GM21723 (cell line): ENCODE results near the gene STARD3.
"Not testable (repeated sequence)": the region's sequence is repeated elsewhere in the genome, so short reads cannot be mapped to it uniquely, and the experiment has no call there.

ENCODE experiments used
- ATAC-seq: cut with Tn5 transposase; IDR thresholded peaks from one replicate; pipeline ENCODE4 v1.9.1; 2021; ENCODE audit warnings: mild to moderate bottlenecking, moderate library complexity; ENCODE audit not compliant: unreplicated experiment

The STARD3 gene

DNA sequence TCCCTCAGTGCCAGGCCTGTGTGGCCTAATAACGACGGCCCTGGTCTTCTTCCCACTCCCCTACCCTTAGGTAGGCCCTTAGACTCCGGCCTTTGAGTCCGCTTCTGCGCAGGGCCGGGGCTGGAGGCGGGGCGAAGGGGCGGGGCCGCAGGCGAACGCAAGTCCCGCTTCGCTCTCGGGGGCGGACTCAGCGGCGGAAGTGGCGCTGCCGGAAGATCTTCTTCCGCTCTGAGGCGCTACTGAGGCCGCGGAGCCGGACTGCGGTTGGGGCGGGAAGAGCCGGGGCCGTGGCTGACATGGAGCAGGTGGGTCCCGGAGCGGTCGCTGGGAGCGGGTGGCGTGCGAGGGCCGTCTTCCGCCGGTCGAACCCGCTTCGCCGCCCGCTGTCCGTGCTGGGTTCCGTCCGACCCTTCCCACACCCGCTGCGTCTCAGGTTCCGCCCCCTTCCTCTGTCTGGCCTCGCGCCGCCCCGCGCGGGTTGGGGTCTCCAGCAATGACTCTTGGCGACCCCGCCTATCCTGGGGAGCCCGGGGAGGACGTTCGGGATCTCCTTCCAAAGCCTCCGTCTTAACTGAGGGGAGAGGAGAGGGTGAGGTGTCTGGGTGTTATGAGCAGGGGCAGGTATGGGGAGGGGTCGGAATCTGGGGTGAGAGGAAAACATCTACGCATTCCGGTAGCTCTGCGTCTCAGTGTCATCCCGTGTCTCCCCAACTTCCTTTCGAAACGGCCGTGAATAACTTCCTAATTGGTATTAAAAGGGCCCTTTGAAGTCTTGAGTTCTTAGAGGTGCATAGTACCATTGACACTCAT lies at the start of gene STARD3:
TSS of gene STARD3 (plus strand) at position 218 of the 810 bp plus-strand sequence. CDS start 16,388 bp downstream, outside the sequence.
- peak; percentile 78 for ATAC-seq

- ATAC-seq: not testable (repeated sequence)
Measured at GRCh38 chr17:39590180-39590579, 46.8 kb upstream of the STARD3 start.

DNA sequence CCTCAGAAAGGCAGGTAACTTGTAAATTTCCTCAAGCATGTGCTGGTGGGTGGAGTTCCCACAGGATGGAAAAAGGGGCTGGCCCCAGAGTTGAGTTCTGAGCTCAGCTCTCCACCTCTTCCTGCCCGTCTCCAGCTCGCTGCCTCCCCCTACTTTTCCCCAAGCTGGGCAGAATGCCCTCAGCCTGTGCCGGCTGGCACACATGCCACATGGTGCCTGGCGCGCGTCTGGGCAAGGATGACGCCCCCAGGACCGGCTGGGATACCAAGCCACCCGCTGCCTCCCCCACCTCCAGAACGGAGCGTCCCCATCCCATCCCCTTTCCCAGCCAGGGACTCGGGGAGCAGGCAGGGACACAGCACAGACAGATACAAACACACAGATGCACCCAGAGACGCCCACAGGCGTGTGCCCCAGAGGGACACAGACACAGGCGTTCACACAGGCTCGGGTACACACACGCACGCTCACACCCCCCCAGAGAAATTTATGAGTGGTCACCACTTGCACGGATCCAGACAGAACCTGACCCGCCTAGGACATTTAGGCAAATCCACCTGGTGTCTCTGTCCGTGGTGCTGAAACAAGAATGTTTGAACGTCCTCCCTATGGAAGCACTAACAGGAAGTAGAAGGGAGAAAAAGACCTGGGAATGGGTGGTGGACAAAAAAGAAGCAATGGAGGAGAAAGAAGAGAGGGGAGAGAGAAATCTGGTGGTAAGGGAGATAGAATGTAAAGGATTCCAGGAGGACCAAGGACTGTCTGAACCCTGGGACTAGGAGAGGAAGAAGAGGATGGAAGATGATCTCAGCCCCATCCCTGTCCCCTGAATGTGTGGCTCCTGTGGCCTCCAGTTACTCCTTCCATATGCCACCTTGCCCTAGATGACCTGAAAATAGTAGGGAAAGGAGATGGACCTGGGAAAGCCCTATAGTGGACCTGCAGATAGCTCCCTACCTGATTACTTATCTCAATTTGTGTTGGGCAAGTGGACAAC lies 44.7 kb upstream of the STARD3 start:
- no peak for ATAC-seq

- no peak for ATAC-seq
Measured at GRCh38 chr17:39593371-39593770, 43.6 kb upstream of the STARD3 start.

DNA sequence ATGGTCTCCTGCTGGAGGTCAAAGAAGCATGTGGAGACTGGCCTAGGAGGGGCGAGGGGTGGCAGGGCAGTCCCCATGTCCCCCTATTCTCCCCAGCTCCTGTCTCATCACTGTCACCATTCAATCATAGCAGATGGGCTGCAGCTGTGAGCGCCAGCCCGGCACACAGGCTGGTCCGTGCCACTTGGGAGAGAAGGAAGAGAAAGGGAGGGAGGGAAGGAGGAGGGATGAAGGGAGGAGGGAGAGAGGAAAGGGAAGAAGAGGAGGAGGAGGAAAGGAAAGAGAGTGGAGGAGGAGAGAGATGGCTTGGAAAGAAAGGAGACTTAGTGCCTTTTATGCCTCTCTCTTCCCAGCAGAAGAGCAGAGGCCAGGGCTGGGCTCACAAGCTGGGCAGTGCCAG lies 41.6 kb upstream of the STARD3 start:
- no peak for ATAC-seq

DNA sequence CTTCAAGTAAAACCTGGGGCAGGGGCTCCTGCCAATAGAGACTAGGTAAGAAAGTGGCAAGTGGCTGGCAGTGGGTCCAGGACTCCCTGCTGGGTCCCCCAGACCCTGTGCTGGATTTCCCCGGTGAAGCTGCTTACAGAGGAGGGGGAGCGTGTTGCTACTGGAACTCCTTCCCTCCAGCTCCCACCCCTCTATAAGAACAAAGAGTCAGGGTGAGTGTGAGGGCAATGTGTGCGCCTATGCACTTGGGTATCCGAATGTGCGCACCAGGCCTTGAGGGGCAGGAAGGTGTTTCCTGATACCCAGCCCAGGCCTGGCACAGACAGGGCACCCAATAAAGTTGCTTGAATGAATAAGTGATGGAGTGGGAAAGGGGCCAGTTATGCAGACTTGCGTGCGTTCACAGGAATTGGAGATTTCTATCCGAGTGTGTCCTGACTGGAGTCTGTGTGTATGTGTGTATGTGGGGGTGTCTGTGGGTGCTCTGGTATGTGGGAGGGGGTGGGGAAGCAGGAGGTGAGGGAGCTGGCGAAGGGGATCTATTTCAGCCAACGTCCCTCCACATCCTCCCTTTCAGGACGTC lies 40.9 kb upstream of the STARD3 start:
- no peak for ATAC-seq

- no peak for ATAC-seq
Measured at GRCh38 chr17:39596543-39597267, 40.2 kb upstream of the STARD3 start.

DNA sequence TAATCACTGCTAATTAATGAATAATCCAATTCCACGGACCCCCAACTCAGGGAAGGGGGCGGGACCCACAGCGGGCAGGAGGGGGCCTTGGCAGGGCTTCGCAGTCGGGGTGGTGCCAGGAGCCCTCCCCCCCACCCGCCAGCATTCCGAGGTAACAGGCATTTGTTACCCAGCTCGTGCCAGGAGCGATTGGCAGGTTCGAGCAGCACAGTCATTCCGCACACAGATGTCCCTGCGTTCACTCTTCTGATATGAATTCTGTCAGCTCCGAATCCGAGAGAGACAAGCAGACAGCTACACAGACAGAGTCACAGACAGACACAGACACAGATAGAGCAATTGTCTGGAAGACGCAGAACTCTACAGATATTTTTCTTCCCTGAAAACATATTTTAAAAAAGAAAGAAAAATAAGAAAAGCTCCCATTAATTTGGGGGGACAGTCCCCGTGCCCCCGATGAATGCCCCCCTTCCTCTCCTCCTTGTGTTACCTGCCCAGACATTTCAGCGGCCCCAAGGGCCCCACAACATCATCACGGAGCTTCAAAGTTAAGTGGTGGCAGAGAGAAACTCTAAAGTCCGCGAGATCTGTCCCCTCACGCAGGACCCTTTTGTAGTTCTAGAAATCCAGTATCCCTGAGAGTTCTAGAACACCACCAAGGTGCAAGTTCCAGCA lies 39.4 kb upstream of the STARD3 start:
- ATAC-seq: no peak

GRCh38 chr17:39598047-39598481 lies 38.9 kb upstream of the STARD3 start:
- ATAC-seq: no peak

GRCh38 chr17:39598630-39599003 lies 38.3 kb upstream of the STARD3 start:
- no peak for ATAC-seq

GRCh38 chr17:39599004-39599664 lies 37.8 kb upstream of the STARD3 start:
- ATAC-seq: no peak

DNA sequence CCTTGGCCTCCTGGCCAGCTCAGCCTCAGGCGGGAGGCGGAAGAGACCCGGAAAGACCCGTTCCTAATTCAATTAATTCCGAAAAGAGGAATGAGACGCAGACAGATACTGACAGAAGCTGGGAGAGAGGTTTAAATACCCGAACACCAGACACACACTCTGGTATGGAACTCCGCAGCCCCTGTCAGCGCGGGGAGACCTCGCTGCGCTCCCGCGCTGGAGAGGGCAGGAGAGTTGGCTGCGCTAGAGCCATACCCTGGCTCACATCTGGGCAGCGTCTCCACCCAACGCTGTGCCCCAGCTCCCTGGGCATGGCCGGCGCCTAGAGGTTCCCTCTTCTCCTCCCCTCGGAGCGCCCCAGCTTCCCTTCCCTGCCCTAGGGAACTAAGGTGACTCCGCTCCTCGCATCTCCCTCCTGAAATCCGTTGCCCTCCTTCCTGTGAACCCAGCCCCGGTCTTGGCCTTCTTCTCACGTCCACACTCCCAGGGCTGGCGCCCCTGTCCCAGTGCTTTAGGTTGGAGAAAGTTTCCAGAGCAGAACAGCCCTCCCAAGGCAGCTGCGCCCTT lies 37.2 kb upstream of the STARD3 start:
- ATAC-seq: no peak

DNA sequence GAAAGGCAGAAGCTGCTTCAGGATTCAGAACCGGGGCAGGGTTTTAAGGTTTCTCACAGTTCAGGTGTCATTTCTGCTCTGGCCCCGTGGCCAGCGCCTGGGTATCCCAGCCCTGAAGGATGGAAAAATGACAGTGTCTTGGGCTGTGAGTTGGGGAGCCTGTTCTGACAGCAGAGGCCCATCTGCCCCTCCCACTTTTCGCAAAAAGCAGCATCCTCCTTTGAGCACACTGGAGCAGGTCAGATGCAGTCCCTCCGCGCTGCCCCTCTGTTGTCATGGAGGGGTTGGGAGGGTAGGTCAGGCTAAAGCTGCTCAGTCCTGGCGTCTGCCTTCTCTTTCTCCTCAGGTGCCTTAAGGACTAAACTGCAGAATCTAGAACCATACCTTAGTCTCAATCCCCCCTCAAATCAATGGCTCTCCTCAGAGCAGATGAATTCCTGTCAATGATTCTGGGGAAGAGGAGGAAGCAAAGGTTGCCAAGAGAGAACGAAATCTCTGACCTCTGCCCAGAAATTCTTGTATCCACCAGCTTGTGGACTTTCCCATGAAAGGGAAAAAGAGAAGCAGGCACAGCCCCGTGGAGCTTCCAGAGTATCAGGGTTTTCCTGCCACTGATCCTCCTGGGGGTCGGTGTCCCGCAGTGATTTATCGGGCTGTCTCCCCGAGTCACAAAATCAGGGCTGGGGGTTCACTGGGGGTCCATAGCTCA lies 36.5 kb upstream of the STARD3 start:
- ATAC-seq: no peak

DNA sequence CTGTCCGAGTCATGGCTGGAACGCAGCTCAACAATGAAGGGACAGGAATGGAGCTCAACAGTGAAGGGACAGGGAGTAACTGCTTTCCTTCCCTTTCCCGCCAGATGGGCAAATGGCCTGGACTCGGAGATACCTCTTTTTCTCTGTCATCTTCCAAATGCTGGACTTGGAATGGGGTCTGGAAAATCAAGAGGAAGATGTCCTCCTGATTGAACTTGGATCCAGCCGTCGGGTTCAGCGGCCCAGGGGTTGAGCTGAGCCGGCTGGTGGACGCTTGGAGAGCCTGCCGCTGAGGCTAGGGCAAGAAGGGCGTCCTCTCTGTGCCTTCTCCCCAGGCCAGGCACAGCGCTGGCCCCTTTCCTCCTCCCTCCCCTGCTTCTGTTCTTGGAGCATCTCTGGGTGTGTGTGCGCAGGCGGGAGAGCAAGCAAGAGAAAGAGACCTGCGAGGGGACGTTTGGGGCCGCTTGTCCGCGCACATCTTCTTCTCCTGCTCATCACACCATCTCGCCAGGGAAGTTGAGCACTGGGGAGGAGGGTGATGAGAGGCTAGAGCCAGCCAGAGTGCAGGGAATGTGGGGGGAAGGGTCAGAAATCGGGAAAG lies 35.8 kb upstream of the STARD3 start:
- no peak for ATAC-seq

DNA sequence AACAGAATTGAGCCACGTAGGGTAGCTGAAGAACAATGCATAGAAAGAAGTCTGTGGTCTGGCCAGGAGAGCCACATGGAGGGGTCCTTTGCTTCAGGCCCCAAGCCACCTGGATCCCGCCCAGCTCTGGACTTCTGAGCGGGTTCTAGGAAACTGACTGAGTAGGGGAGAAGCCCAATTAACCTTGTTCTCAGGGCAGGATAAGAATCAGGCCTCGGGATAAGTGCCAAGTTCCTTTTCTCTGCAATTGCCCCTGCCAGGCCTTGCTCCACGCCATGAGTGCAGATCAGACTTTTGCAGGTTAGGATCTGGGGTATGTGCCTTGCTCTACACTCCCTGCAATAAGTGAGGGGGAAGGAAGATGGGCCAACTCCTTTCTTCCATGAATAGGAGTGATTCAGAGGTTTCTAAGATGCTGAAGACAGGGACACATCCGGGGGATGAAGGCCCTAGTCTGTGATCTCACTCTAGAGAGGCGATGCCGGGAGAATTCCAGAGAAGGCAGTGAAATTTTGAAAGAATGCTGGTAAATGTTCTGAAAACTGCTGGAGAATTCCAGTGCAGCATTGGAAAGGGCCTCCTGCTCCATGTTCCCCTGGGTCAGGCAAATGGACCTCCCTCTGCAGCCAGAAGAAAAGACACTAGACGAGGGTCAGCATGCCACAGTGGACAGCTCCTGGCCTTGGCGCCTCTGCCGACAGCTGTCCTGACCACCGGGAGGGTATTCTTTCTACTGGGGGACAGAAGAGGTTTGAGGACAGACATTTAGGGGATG lies 35.0 kb upstream of the STARD3 start:
- no peak for ATAC-seq

DNA sequence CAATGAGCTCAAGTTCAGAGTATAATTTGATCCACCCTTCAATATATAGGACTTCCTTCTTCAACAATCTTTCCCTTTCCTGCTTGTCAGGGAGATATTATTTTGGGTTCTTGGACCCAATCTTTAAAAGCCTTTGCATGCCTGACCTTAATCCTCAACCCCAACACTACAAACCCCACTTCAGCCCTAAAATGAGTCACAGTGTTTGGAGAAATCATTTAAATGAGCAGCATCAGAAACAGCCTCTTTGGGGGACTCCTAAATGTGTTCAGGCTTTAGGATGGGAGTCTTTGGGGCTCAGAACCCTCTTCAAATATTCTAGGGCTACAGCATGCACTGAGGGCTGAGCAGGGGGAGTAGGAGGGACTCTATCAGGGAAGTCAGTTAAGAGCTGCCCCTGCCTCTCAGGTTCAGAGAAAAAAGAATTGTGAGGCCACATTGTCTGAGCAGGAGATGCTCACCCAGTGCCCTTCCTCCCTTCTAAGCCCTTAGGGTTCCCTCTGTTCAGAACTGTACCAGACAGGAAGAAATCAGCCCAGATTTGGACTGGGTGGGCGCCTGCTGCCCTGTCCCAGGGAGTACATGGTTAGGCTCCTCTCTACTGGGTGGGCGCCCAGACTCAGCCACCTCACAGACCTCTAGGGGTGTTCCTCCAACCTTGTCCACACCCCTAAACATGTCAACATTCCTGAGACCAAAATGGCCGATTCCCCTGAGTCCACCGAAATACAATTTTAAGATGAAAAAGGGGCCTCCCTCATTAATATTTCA lies 34.2 kb upstream of the STARD3 start:
- ATAC-seq: no peak
